Activated naive CD8-positive, alpha-beta T cell treated with anti-CD3 and anti-CD28 coated beads, Interleukin-2, amount 10 ng/mL, durations not matched to agents 7 days and 5 days (primary cell): ENCODE measurements around the gene ATOH8. TPM values are rescaled to one million over a fixed set of nuclear protein-coding genes. Genes with fewer than 3 reads are reported as not detected.

Experiments
- ATAC-seq: fragments of 150-1000 bp; cut with Tn5 transposase; one replicate; pipeline ENCODE4 v1.10.0; 2021; ENCODE audit warnings: low read depth, moderate library complexity
- POLR2A ChIA-PET: fragments of 350-600 bp; sonication (Branson Sonifier 250); formaldehyde crosslinking; loops from one replicate; lab custom pipeline; 2021; ENCODE audit warnings: antibody characterized with exemption; lab: Charles Lee
- DNase-seq: peaks from one replicate; pipeline ENCODE4 v3.0.0; 2021
- H3K27ac Mint-ChIP-seq: one replicate; pipeline ENCODE4 v1.8.0; 2022; ENCODE audit warnings: mild to moderate bottlenecking, mixed read lengths
- H3K27me3 Mint-ChIP-seq: one replicate; pipeline ENCODE4 v1.8.0; 2022; ENCODE audit warnings: mild to moderate bottlenecking, moderate library complexity, mixed read lengths
- H3K36me3 Mint-ChIP-seq: one replicate; pipeline ENCODE4 v1.8.0; 2021; ENCODE audit warnings: mild to moderate bottlenecking, mixed read lengths
- H3K4me1 Mint-ChIP-seq: one replicate; pipeline ENCODE4 v1.8.0; 2021; ENCODE audit warnings: mixed read lengths
- H3K4me3 Mint-ChIP-seq: one replicate; pipeline ENCODE4 v1.8.0; 2022; ENCODE audit warnings: mild to moderate bottlenecking, moderate library complexity, mixed read lengths
- H3K9me3 Mint-ChIP-seq: one replicate; pipeline ENCODE4 v1.8.0; 2021; ENCODE audit warnings: mixed read lengths
- total RNA-seq, 2 experiments: library from RNA; stranded (reverse); gene quantifications; one replicate each; pipeline ENCODE4 v1.2.3, GENCODE V29; 2021

Gene ATOH8
- total RNA-seq, 2 experiments from 2014 or later: not detected

GRCh38 chr2:85757860-85758259, 4.1 kb downstream of the ATOH8 start:
- no peaks in the 10 kb centered on the region for H3K9me3 Mint-ChIP-seq
- DNase-seq: no peak
- H3K36me3 Mint-ChIP-seq: no peaks in the 10 kb centered on the region
- no peak overlapping the region for H3K27ac Mint-ChIP-seq
- H3K4me3 Mint-ChIP-seq: no peak overlapping the region
- no peak for ATAC-seq
- H3K27me3 Mint-ChIP-seq: peaks cover 43% of the 10 kb centered on the region
- peaks cover 10% of the 10 kb centered on the region for H3K4me1 Mint-ChIP-seq
- POLR2A ChIA-PET: no interaction called here

DNA sequence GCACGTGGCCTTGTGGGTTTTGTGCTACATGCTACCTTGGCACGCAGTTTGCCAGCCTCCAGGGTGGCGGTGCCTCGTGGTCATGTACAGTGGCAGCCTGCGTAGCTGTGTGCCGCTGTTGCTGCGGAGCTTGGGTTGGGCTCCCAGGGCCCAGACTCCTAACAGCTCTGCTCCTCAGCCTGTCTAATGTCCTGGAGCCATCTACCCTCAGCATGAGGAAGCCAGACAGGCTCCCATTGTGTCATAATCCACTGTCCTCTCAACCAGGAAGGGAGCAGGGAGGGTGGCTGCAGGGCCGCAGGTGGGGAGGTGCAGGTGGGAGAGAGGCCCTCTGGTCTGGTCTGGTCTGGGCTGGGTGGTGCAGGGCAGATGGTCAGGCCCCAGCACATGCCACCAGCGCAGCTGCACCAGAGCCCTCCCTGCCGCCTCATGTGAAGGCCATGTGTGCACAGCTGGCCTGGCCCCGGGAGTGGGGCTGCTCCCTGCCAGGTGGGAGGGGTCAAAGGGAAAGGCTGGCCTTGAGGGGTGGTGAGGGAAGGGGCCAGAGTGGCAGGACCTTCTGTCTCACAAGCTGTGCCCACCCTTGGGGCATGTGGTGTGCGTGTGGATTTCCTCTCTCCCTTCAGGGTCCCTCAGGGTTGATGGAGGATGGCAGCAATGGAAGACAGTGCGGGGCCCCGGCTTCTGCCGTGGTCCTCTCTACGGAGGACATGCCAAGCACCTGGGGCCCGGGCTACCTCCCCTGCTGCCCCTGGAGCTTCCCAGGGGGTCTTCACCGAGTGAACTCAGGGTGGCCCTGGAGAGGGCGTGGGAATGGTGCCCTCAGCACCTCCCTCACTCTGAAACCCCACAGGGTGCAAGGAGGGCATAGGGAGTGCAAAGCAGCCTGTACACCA, 4.8 kb downstream of the ATOH8 start:
- Mint-ChIP-seq H3K27me3 (peaks cover 38% of the 10 kb centered on the region), H3K27ac (no peak overlapping the region), H3K36me3 (no peaks in the 10 kb centered on the region), H3K4me3 (no peak overlapping the region), H3K4me1 (peaks cover 10% of the 10 kb centered on the region), H3K9me3 (no peaks in the 10 kb centered on the region)
- POLR2A ChIA-PET: interaction anchor here (1.1 kb wide), 1 partner anchor 65 kb away, joined by 3 read pairs; no protein-coding TSS in a partner anchor
- DNase-seq (no peak), ATAC-seq (no peak)

DNA sequence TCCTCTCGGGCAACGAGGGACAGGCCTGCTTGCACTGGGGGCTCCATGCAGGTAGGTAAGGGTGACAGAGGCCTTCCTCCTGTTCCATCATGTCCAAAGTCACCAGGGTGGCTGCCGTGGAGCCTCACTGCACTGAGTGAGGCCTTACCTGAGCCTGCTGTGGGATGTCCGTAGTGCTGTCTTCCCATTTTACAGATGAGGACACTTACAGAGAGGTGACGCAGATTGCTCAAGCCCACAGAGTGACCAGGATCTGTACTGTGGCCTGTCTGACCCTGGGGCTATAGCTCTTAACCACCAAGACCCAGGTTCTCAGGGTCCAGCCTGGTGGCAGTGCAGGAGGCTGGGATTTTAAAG, 5.4 kb downstream of the ATOH8 start:
- Mint-ChIP-seq H3K9me3 (no peaks in the 10 kb centered on the region), H3K27ac (no peak overlapping the region), H3K4me1 (peaks cover 10% of the 10 kb centered on the region), H3K36me3 (no peaks in the 10 kb centered on the region), H3K4me3 (no peak overlapping the region), H3K27me3 (peaks cover 36% of the 10 kb centered on the region)
- ATAC-seq (no peak), DNase-seq (no peak)
- POLR2A ChIA-PET: interaction anchor here (1.1 kb wide), 1 partner anchor 66 kb away, joined by 3 read pairs; no protein-coding TSS in a partner anchor

GRCh38 chr2:85760371-85760770, 6.6 kb downstream of the ATOH8 start:
- H3K27ac Mint-ChIP-seq: no peak overlapping the region
- POLR2A ChIA-PET: no interaction called here
- no peaks in the 10 kb centered on the region for H3K9me3 Mint-ChIP-seq
- no peak overlapping the region for H3K4me3 Mint-ChIP-seq
- no peak for ATAC-seq
- H3K27me3 Mint-ChIP-seq: peaks cover 36% of the 10 kb centered on the region
- H3K4me1 Mint-ChIP-seq: peaks cover 6% of the 10 kb centered on the region
- DNase-seq: no peak
- no peaks in the 10 kb centered on the region for H3K36me3 Mint-ChIP-seq

GRCh38 chr2:85760872-85761271, 7.1 kb downstream of the ATOH8 start:
- DNase-seq (no peak), ATAC-seq (no peak)
- H3K9me3 Mint-ChIP-seq: no peaks in the 10 kb centered on the region
- H3K36me3 Mint-ChIP-seq: no peaks in the 10 kb centered on the region
- POLR2A ChIA-PET: no interaction called here
- no peak overlapping the region for H3K4me3 Mint-ChIP-seq
- no peak overlapping the region for H3K27ac Mint-ChIP-seq
- H3K4me1 Mint-ChIP-seq: peaks cover 3% of the 10 kb centered on the region
- H3K27me3 Mint-ChIP-seq: peaks cover 35% of the 10 kb centered on the region

DNA sequence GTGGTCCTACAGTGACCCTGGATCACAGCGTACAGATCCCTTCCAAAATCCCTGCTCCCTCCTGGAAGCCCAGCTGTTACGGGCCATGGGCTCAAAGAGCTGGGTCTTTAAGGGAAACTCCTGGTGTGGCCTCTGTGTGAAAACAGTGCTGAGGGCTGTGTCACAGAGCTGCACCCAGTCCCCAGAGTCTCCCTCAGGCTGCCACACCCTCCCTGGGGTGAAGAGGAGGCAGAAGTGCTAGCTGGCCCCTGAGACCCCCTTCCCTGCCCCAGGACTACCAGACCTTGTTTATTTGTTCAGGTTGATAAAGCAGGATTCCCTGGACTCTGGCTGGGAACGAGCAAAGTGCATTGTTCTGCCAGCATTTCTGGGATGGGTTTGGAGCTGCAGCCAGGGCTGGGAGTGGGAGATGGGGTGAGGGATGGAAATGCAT, 7.7 kb downstream of the ATOH8 start:
- DNase-seq (no peak), ATAC-seq (no peak)
- Mint-ChIP-seq H3K36me3 (no peaks in the 10 kb centered on the region), H3K4me1 (peaks cover 3% of the 10 kb centered on the region), H3K4me3 (no peak overlapping the region), H3K9me3 (no peaks in the 10 kb centered on the region), H3K27me3 (peaks cover 33% of the 10 kb centered on the region), H3K27ac (no peak overlapping the region)
- POLR2A ChIA-PET: interaction anchor here (0.6 kb wide), 1 partner anchor 194 kb away, joined by 3 read pairs; no protein-coding TSS in a partner anchor

DNA sequence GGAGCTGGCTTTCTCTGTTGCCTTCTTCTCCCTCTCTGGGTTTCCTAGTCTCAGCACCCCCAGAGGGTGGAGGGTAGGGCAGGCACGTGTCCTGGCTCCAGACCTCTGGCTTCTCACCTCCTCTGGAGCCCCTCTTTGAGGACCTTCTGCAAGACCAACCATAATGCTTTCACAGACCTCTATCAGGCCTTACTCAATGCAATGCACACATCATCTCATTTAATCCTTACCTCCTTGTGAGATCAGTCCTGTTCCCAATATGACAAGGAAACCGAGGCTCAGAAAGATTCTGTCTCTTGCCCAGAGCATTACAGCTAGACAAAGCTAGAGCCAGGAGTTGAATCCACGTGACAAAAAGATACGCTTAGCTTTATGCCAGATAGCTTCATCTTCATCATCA, 8.2 kb downstream of the ATOH8 start:
- no peak for ATAC-seq
- POLR2A ChIA-PET: interaction anchor here (0.6 kb wide), 1 partner anchor 194 kb away, joined by 3 read pairs; no protein-coding TSS in a partner anchor
- Mint-ChIP-seq H3K9me3 (no peaks in the 10 kb centered on the region), H3K4me3 (no peak overlapping the region), H3K36me3 (no peaks in the 10 kb centered on the region), H3K4me1 (peaks cover 3% of the 10 kb centered on the region), H3K27ac (no peak overlapping the region), H3K27me3 (peaks cover 32% of the 10 kb centered on the region)
- no peak for DNase-seq

- Mint-ChIP-seq H3K36me3 (no peaks in the 10 kb centered on the region), H3K27ac (no peak overlapping the region), H3K27me3 (peaks cover 26% of the 10 kb centered on the region), H3K4me3 (no peak overlapping the region), H3K4me1 (peaks cover 3% of the 10 kb centered on the region), H3K9me3 (no peaks in the 10 kb centered on the region)
- POLR2A ChIA-PET: no interaction called here
- ATAC-seq (no peak), DNase-seq (no peak)
Measured at GRCh38 chr2:85763132-85763531, 9.3 kb downstream of the ATOH8 start.

GRCh38 chr2:85763831-85764230, 10.0 kb downstream of the ATOH8 start:
- H3K4me1 Mint-ChIP-seq: peaks cover 3% of the 10 kb centered on the region
- peaks cover 26% of the 10 kb centered on the region for H3K27me3 Mint-ChIP-seq
- H3K9me3 Mint-ChIP-seq: no peaks in the 10 kb centered on the region
- no peaks in the 10 kb centered on the region for H3K36me3 Mint-ChIP-seq
- H3K4me3 Mint-ChIP-seq: no peak overlapping the region
- POLR2A ChIA-PET: no interaction called here
- DNase-seq: no peak
- no peak for ATAC-seq
- H3K27ac Mint-ChIP-seq: no peak overlapping the region

- POLR2A ChIA-PET: no interaction called here
Measured at GRCh38 chr2:85765081-85765731, 11.4 kb downstream of the ATOH8 start.

GRCh38 chr2:85766229-85766628, 12.4 kb downstream of the ATOH8 start:
- DNase-seq (no peak), ATAC-seq (no peak)
- Mint-ChIP-seq H3K4me1 (peaks cover 3% of the 10 kb centered on the region), H3K27ac (no peak overlapping the region), H3K4me3 (no peak overlapping the region), H3K9me3 (no peaks in the 10 kb centered on the region), H3K27me3 (peaks cover 31% of the 10 kb centered on the region), H3K36me3 (no peaks in the 10 kb centered on the region)
- POLR2A ChIA-PET: no interaction called here

More at GRCh38 chr2:85765081-85765731, 11.4 kb downstream of the ATOH8 start:
- Mint-ChIP-seq H3K4me1 (peaks cover 3% of the 10 kb centered on the region), H3K27ac (no peak overlapping the region), H3K36me3 (no peaks in the 10 kb centered on the region), H3K4me3 (no peak overlapping the region), H3K9me3 (no peaks in the 10 kb centered on the region), H3K27me3 (peaks cover 23% of the 10 kb centered on the region)
- DNase-seq: no peak
- ATAC-seq: no peak

- no peak overlapping the region for H3K4me3 Mint-ChIP-seq
- peaks cover 45% of the 10 kb centered on the region for H3K27me3 Mint-ChIP-seq
- no peak overlapping the region for H3K27ac Mint-ChIP-seq
- ATAC-seq: no peak
- no peaks in the 10 kb centered on the region for H3K36me3 Mint-ChIP-seq
- POLR2A ChIA-PET: no interaction called here
- H3K9me3 Mint-ChIP-seq: no peaks in the 10 kb centered on the region
- H3K4me1 Mint-ChIP-seq: peaks cover 5% of the 10 kb centered on the region
- DNase-seq: no peak
Measured at GRCh38 chr2:85767803-85768665, 14.2 kb downstream of the ATOH8 start.

GRCh38 chr2:85768713-85769112, 14.9 kb downstream of the ATOH8 start:
- Mint-ChIP-seq H3K4me1 (peaks cover 5% of the 10 kb centered on the region), H3K27me3 (peaks cover 48% of the 10 kb centered on the region), H3K36me3 (no peaks in the 10 kb centered on the region), H3K4me3 (no peak overlapping the region), H3K27ac (no peak overlapping the region), H3K9me3 (no peaks in the 10 kb centered on the region)
- POLR2A ChIA-PET: no interaction called here
- no peak for DNase-seq
- ATAC-seq: no peak
